GM08714 (cell line): ENCODE data around the gene CLCN5.

Experiments used
- H3K4me3 ChIP-seq: fragments of 200-500 bp; sonication (Bioruptor generic); 2 replicates; pipeline ENCODE4 v1.5.1; 2014; ENCODE audit warnings: mild to moderate bottlenecking, low read length, inconsistent platforms
- ZNF274 ChIP-seq: IDR thresholded peaks from 2 replicates; pipeline ENCODE4 v1.6.1; 2012; ENCODE audit warnings: mild to moderate bottlenecking, low read depth, low read length

CLCN5 gene

DNA sequence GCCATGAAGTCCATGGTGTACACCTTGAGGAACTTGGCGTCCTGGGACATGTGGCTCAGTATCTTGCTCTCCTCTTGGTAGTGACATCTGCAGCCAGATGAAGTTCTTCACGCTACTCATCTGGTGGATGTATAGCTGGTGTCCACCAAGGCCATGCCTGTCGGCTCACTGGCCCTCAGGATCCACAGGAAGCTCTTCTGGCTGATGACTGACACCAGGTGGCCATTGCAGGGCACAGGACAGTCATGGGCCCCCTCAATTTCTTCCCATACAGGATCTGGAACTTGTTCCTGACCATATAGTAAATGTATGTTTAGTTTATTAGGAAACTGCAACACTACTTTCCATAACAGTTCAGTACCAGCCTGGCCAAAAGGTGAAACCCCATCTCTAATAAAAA lies 10.3 kb upstream of the CLCN5 start:
- no peak overlapping the region for H3K4me3 ChIP-seq
- TF ChIP-seq ZNF274 = no peak

- TF ChIP-seq ZNF274 = no peak
- no peak overlapping the region for H3K4me3 ChIP-seq
Observed at GRCh38 chrX:49912861-49913260, 9.5 kb upstream of the CLCN5 start.

- TF ChIP-seq ZNF274 = no peak
- no peak overlapping the region for H3K4me3 ChIP-seq
Observed at GRCh38 chrX:49915361-49916222, 6.8 kb upstream of the CLCN5 start.

GRCh38 chrX:49919617-49920016 lies 2.8 kb upstream of the CLCN5 start:
- TF ChIP-seq ZNF274 = no peak
- H3K4me3 ChIP-seq = no peak overlapping the region

DNA sequence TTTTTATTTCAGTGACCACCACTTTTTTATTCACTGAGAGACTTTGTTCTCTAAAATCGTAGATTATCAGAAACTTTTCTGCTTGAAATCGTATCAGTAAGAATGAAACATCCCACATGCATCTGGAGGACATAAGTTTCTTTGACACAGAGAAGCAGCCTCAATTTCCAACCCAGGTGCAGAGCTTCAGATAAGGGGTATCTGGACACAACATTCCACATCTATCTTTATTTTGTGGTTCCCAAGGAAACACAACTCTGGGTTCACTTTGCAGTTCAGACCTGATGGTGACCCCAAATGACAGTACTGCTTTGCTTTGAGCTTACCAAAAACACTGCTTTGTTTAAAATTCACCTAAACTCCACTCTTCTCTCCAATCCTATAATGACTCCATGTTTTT lies 1.3 kb upstream of the CLCN5 start:
- H3K4me3 ChIP-seq = no peak overlapping the region
- TF ChIP-seq ZNF274 = no peak

- TF ChIP-seq ZNF274 = no peak
Observed at GRCh38 chrX:49925176-49925575, 2.8 kb downstream of the CLCN5 start.

GRCh38 chrX:49930039-49930438 lies 7.6 kb downstream of the CLCN5 start:
- no peak overlapping the region for H3K4me3 ChIP-seq
- no peak for TF ChIP-seq ZNF274

More at GRCh38 chrX:49925176-49925575, 2.8 kb downstream of the CLCN5 start:
- no peak overlapping the region for H3K4me3 ChIP-seq

- no peak for TF ChIP-seq ZNF274
- H3K4me3 ChIP-seq = no peak overlapping the region
Observed at GRCh38 chrX:49932791-49933190, 10.4 kb downstream of the CLCN5 start.

DNA sequence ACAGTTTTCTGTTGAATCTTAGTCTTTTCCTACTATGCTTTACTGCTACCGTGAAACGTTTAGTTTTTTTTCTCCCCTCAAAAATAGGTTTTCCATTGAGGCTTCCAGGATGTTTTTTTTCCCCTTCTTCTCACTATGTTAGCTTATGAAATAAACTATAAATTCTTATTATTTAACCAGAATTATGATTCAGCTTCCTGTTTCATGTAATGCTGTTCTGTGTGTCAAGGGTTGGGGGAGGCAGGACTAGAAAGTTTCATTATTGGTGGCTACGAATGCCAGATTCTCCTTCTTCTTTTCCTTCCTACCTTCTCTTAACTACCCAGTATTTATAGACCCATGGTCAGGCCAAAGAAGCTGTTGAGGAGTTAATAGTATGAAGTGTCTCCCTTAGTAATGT lies 11.8 kb downstream of the CLCN5 start:
- H3K4me3 ChIP-seq = no peak overlapping the region
- no peak for TF ChIP-seq ZNF274

GRCh38 chrX:49934729-49935128 lies 12.3 kb downstream of the CLCN5 start:
- no peak overlapping the region for H3K4me3 ChIP-seq
- no peak for TF ChIP-seq ZNF274

DNA sequence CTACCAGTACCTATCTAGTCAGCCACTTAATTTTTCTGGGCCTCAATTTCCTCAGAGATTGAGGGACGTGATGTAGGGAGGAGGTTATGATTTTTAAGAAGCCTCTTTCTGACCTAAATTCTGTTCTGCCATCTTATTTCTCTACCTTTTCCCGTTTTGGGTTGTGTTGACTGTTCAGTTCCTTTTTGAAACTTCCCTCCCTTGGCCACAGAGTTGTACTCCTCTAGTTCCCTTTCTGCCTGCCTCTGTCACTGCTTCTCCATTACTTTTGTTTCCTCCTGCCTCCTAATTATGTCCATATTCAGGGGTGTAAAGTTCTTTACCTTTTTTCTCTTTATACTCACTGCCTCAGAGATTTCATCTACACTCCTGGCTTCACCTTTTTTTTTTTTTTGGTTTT lies 25.4 kb downstream of the CLCN5 start:
- TF ChIP-seq ZNF274 = no peak

GRCh38 chrX:49949961-49950360 lies 27.6 kb downstream of the CLCN5 start:
- no peak for TF ChIP-seq ZNF274
- H3K4me3 ChIP-seq = no peak overlapping the region

More for the DNA sequence above, 25.4 kb downstream of the CLCN5 start:
- no peak overlapping the region for H3K4me3 ChIP-seq

DNA sequence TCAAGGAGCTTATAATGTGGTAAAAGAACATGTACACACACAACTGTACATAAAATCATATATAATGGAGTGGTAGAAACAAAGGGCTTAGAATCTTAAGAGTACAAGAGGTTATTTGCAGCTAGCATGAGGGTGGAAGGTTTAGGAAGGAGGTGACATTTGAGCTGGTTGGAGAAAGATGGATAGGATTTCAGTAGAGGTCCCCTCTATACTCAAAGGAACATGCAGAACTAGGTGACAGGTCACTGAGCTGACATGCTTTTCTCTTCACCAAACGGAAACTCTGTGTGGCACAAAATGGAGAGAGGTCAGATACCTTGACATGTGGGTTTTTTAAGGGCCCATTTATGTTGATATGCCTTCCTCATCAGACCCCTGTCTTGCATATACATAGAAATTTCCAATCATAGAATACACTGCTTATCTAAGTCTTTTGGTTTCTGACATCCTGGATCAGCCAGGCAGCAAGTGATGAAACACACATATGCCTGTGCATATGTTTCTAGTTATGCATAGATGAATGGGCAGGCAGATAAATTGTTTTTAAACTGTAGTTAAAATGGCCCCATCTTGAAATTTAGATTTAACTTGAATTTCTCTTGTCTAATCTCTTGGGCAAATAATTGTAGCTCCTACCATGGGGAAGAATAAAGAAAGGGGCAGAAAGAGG lies 29.3 kb downstream of the CLCN5 start:
- TF ChIP-seq ZNF274 = no peak
- no peak overlapping the region for H3K4me3 ChIP-seq

GRCh38 chrX:49956313-49956712 lies 33.9 kb downstream of the CLCN5 start:
- no peak overlapping the region for H3K4me3 ChIP-seq
- TF ChIP-seq ZNF274 = no peak
